ENCODE data around the gene ALLC.

ALLC gene

DNA sequence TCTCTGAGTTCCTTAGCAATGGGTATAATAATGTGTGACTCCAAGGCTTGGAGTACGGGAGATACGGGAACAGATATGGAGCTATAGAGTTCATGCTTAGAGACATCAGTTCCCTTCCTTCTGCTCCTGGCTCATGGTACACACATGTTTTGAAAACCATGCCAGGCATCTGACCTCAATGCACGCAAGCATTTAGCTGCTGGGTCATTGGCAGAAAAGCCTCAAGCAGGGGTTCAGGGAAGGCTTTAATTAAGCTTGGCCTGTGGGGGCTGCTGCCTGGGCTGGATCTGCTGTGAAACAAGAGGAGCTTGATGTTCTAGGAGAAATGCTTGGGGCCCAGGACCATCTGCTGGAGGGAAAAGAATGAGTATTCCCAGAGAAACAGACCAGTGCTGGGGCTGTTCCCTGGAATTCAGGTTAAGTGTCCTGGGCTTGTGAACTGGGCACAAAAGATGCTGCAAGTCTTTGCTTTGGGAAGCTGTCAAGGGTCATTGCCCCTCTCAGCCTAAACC is 3.2 kb downstream of the ALLC start:
- no peak overlapping the region for H3K4me3 ChIP-seq (ENCODE audit: low read depth, low read length)
- TF ChIP-seq, protein P1, sequence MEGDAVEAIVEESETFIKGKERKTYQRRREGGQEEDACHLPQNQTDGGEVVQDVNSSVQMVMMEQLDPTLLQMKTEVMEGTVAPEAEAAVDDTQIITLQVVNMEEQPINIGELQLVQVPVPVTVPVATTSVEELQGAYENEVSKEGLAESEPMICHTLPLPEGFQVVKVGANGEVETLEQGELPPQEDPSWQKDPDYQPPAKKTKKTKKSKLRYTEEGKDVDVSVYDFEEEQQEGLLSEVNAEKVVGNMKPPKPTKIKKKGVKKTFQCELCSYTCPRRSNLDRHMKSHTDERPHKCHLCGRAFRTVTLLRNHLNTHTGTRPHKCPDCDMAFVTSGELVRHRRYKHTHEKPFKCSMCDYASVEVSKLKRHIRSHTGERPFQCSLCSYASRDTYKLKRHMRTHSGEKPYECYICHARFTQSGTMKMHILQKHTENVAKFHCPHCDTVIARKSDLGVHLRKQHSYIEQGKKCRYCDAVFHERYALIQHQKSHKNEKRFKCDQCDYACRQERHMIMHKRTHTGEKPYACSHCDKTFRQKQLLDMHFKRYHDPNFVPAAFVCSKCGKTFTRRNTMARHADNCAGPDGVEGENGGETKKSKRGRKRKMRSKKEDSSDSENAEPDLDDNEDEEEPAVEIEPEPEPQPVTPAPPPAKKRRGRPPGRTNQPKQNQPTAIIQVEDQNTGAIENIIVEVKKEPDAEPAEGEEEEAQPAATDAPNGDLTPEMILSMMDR (IDR thresholded peaks at IDR 0.05; ENCODE audit: low read depth, low read length): no peak

DNA sequence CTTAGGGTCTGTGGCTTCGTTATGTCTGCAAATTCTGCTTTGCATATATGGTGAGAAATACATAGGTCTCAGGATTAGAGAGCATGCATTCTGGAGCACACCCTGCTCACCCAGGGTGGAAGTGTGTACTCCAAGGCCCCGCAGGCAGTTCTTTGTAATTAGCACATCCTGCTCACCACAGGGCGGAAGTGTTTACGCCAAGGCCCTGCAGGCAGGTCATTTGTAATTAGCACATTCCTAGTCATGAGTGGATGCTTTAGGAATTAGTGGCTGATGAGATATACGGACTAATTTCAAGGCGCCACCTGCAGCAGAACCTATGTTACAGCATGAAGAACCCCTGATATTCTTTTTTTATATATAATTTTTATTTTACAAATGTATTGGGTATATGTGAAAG is 4.2 kb downstream of the ALLC start:
- no peak overlapping the region for H3K4me3 ChIP-seq (ENCODE audit: low read depth, low read length)
- TF ChIP-seq, protein P1 (IDR thresholded peaks at IDR 0.05; ENCODE audit: low read depth, low read length): no peak

DNA sequence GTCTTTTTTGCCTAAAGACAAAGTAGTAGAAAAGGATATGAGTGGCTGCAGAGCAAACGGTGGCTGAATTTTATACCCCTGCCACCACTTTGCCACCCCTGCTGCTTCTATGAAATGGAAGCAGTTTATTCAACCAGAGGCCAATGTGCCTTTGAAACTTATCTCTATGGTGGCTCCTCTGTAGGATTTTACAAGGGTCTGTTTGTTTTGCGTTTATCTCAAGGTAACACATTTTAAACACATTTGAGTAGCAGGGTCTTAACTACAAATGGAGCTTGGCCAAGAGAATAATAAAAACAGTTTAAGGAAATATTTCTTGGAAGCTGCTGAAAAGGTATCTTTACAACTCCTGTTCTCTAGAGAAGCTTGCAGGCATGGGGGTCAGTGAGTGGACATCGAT is 6.1 kb downstream of the ALLC start:
- H3K4me3 ChIP-seq (ENCODE audit: low read depth, low read length): no peak overlapping the region
- TF ChIP-seq, protein P1 (IDR thresholded peaks at IDR 0.05; ENCODE audit: low read depth, low read length): no peak

DNA sequence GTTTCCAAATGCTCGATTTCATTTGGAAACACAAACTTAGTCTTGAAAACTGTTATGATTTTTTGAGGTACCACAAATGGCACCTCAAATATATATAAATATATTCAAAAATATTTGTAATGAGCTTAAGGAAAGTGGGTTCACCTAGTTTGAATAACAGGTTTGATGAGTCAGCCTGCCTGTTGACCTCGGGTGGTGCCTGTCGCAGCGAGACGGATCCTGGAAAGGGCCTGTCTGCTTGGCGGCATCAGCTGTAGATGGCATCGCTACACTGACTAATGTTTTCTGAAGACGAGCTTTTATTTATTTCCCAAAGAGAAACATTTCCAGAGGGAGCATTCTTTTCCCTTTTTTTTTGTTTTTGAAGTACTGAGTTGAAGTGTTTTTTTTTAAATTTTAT is 6.9 kb downstream of the ALLC start:
- H3K4me3 ChIP-seq (ENCODE audit: low read depth, low read length): no peak overlapping the region

DNA sequence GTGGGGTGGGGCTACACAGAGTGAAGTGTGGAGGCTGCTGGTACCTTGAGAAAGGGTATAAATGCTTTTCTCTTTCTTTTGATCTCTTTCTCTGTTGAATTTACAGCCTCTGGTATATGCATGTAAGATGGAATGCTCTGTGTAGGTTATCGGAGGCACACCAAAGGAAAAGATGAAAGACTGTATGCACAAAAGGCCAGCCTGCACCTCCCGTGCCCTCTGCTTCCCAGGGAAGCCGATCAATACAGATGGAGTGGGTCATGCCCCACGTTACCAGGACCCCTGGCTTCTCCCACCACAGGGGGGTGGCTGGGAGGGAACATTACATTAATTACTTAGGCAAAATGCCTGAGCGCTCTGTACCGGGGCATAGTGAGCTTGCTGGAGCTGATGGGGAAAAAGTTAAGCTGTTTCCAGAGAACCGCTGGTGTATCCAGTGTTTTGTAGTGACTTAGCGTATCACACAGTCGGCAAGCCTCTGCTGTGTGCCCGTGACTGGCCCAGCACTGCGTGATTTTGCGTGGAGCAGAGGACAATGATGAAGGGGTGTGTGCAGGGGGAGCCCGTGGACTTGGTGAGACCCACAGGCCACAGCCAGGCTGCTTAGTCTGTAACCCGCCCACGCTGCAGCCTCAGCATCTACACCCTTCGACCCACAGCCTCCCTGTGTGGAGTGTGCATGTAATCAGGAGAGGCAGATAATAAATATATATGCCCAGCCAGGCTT is 8.0 kb downstream of the ALLC start:
- no peak overlapping the region for H3K4me3 ChIP-seq (ENCODE audit: low read depth, low read length)
- TF ChIP-seq, protein P1 (IDR thresholded peaks at IDR 0.05; ENCODE audit: low read depth, low read length): no peak

More for the DNA sequence above, 6.9 kb downstream of the ALLC start:
- TF ChIP-seq, protein P1 (IDR thresholded peaks at IDR 0.05; ENCODE audit: low read depth, low read length): no peak

DNA sequence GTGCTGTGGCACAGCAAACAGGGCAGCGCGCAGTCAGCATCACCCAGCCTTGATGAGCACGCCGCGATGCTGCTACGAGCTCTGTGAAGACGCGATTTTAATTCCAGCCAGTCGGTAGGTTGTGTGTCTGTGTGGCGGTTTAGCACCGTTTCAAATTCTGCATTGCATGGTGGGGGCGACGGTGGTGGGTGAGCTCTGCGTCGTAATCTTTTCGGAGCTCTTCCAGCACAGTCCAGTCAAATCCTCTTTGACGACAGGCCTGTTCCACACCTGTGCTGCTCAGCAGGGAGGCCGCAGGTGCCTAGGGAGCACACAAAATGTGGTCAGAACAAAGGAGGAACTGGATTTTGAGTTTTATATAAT is 8.6 kb downstream of the ALLC start:
- TF ChIP-seq, protein P1 (IDR thresholded peaks at IDR 0.05; ENCODE audit: low read depth, low read length): no peak
- H3K4me3 ChIP-seq (ENCODE audit: low read depth, low read length): no peak overlapping the region

DNA sequence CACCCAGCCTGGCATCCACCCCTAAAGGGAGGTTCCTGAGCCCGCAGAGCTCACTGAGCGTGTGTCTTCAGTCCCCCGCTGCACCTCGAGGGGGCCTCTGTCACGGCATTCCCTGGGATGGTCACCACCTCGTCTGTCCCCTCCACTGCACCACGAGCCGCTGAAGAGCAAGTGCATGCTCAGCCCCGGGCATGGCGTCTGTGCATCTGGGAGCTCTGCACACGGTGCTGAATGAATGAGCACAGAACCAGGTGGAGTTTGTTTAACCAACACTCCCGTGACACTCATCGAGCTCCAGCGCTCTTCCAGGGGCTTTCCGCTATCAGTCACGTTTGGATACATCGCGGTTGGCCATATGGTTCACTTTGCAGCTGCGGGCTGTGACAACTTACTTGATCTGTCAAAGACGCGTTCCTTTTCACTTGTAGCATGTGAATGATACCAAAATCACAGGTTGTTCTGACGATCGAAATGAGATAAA is 9.2 kb downstream of the ALLC start:
- TF ChIP-seq, protein P1 (IDR thresholded peaks at IDR 0.05; ENCODE audit: low read depth, low read length): no peak
- H3K4me3 ChIP-seq (ENCODE audit: low read depth, low read length): peak overlapping the region; percentile 49

Data from WI38 (cell line).